Type B pancreatic cell (in vitro differentiated cells): Measurements from ENCODE around the gene NUP93. TPM values are rescaled to one million over a fixed set of nuclear protein-coding genes. Genes with fewer than 3 reads are reported as not detected.
A peak's percentile ranks its signal among the peaks of the same experiment; 100 is the strongest.

Source experiments
- DNase-seq: peaks from one replicate; pipeline ENCODE4 v3.0.0; 2021; ENCODE audit warnings: mixed read lengths; ENCODE audit not compliant: unreplicated experiment; ENCODE audit errors: extremely low spot score
- H3K27ac Mint-ChIP-seq: 2 replicates; pipeline ENCODE4 v1.8.0; 2021; ENCODE audit warnings: mild to moderate bottlenecking, mixed read lengths
- H3K27me3 Mint-ChIP-seq: 2 replicates; pipeline ENCODE4 v1.8.0; 2021; ENCODE audit warnings: mixed read lengths
- H3K36me3 Mint-ChIP-seq: 2 replicates; pipeline ENCODE4 v1.8.0; 2021; ENCODE audit warnings: mixed read lengths
- H3K4me1 Mint-ChIP-seq: one replicate; pipeline ENCODE4 v1.8.0; 2021; ENCODE audit warnings: mixed read lengths; ENCODE audit not compliant: unreplicated experiment
- H3K4me3 Mint-ChIP-seq: 2 replicates; pipeline ENCODE4 v1.8.0; 2021; ENCODE audit warnings: mild to moderate bottlenecking, mixed read lengths
- H3K9me3 Mint-ChIP-seq: 2 replicates; pipeline ENCODE4 v1.8.0; 2021; ENCODE audit warnings: mixed read lengths
- CTCF ChIP-seq: fragments of 200-600 bp; sonication (generic); conservative IDR thresholded peaks from 2 replicates; pipeline ENCODE4 v1.5.0; 2021; ENCODE audit warnings: antibody characterized with exemption, mild to moderate bottlenecking
- total RNA-seq: library from RNA; stranded (reverse); gene quantifications from 2 replicates; pipeline ENCODE4 v1.2.1, GENCODE V29; 2021; ENCODE audit warnings: low replicate concordance

NUP93 gene
- total RNA-seq, 1 donor from 2014 or later: 101 TPM

GRCh38 chr16:56817938-56818337 is 88.0 kb downstream of the NUP93 start:
- no peak for DNase-seq
- no peak overlapping the region for H3K4me3 Mint-ChIP-seq
- H3K9me3 Mint-ChIP-seq: no peaks in the 10 kb centered on the region
- TF ChIP-seq CTCF: no peak
- H3K27ac Mint-ChIP-seq: no peak overlapping the region
- no peaks in the 10 kb centered on the region for H3K27me3 Mint-ChIP-seq
- H3K4me1 Mint-ChIP-seq: peaks cover 8% of the 10 kb centered on the region
- H3K36me3 Mint-ChIP-seq: peaks cover 14% of the 10 kb centered on the region

GRCh38 chr16:56823081-56823733 is 93.3 kb downstream of the NUP93 start:
- Mint-ChIP-seq H3K36me3 (peaks cover 14% of the 10 kb centered on the region), H3K9me3 (no peaks in the 10 kb centered on the region), H3K27ac (peak overlapping the region; percentile 34)

GRCh38 chr16:56824331-56824730 is 94.4 kb downstream of the NUP93 start:
- TF ChIP-seq CTCF: peak; percentile 62
- Mint-ChIP-seq H3K4me3 (no peak overlapping the region), H3K27ac (no peak overlapping the region), H3K4me1 (peaks cover 11% of the 10 kb centered on the region), H3K27me3 (no peaks in the 10 kb centered on the region), H3K9me3 (no peaks in the 10 kb centered on the region), H3K36me3 (peaks cover 14% of the 10 kb centered on the region)
- DNase-seq: no peak

More at GRCh38 chr16:56823081-56823733, 93.3 kb downstream of the NUP93 start:
- no peak for TF ChIP-seq CTCF
- H3K27me3 Mint-ChIP-seq: no peaks in the 10 kb centered on the region
- no peak for DNase-seq
- peak overlapping the region; percentile 11 for H3K4me3 Mint-ChIP-seq
- H3K4me1 Mint-ChIP-seq: peaks cover 11% of the 10 kb centered on the region

GRCh38 chr16:56824804-56825203 is 94.9 kb downstream of the NUP93 start:
- no peaks in the 10 kb centered on the region for H3K9me3 Mint-ChIP-seq
- H3K4me1 Mint-ChIP-seq: peaks cover 11% of the 10 kb centered on the region
- H3K27ac Mint-ChIP-seq: no peak overlapping the region
- peaks cover 12% of the 10 kb centered on the region for H3K36me3 Mint-ChIP-seq
- no peak for DNase-seq
- no peaks in the 10 kb centered on the region for H3K27me3 Mint-ChIP-seq
- TF ChIP-seq CTCF: no peak
- no peak overlapping the region for H3K4me3 Mint-ChIP-seq

- Mint-ChIP-seq H3K27me3 (no peaks in the 10 kb centered on the region), H3K27ac (no peak overlapping the region), H3K9me3 (no peaks in the 10 kb centered on the region), H3K36me3 (peaks cover 14% of the 10 kb centered on the region), H3K4me3 (no peak overlapping the region), H3K4me1 (peaks cover 18% of the 10 kb centered on the region)
- no peak for TF ChIP-seq CTCF
- no peak for DNase-seq
Measured at GRCh38 chr16:56825826-56826225, 95.9 kb downstream of the NUP93 start.
